Thyroid gland (tissue), 4 donors: ENCODE results near the gene INPP4B.
A peak's percentile ranks its signal among the peaks of the same experiment; 100 is the strongest.

Experiments used
- CTCF ChIP-seq, 6 experiments: fragments of 200-600 bp in 3 of 6; fragments of 450-650 bp in 3 of 6; sonication (generic) in 3 of 6; IDR thresholded peaks; one replicate each; pipeline ENCODE4 v1.5.1; 2016 to 2019; ENCODE audit warnings: antibody characterized with exemption in 6 of 6, mild to moderate bottlenecking in 2 of 6, inconsistent platforms in 1 of 6, moderate library complexity in 1 of 6
- POLR2A ChIP-seq, 2 donors: fragments of 450-650 bp; IDR thresholded peaks; one replicate each; pipeline ENCODE4 v1.6.1; 2017; ENCODE audit warnings: antibody characterized with exemption in 2 of 2, mild to moderate bottlenecking in 2 of 2, moderate library complexity in 1 of 2

GRCh38 chr4:142405021-142405694, 440.9 kb downstream of the INPP4B start:
- TF ChIP-seq CTCF (IDR thresholded peaks at IDR 0.05) (no peak), POLR2A (IDR thresholded peaks at IDR 0.05) (peak in 1 of 2 donors; percentile 17)
